Naive thymus-derived CD4-positive, alpha-beta T cell (primary cell): ENCODE data around the gene DHRS13. TPM values are rescaled to one million over a fixed set of nuclear protein-coding genes. Genes with fewer than 3 reads are reported as not detected.

Source experiments
- ATAC-seq: fragments of 150-1000 bp; cut with Tn5 transposase; 2 replicates; pipeline ENCODE4 v1.10.0; 2021; ENCODE audit warnings: mild to moderate bottlenecking, moderate library complexity
- CTCF ChIA-PET: fragments of 350-600 bp; sonication (Branson Sonifier 250); formaldehyde crosslinking; loops from one replicate; lab custom pipeline; 2021; ENCODE audit warnings: antibody characterized with exemption; lab: Charles Lee
- POLR2A ChIA-PET: fragments of 350-600 bp; sonication (Branson Sonifier 250); formaldehyde crosslinking; loops from one replicate; lab custom pipeline; 2021; ENCODE audit warnings: antibody characterized with exemption, inconsistent platforms; lab: Charles Lee
- DNase-seq, 9 donors: peaks; one replicate each; pipeline versions ENCODE4 v3.0.0 to v3.0.0-alpha.2; 2020 to 2022; ENCODE audit warnings: mixed read lengths in 1 of 9
- H3K27ac ChIP-seq: one replicate; pipeline ENCODE4 v1.7.0; 2013; ENCODE audit warnings: mild to moderate bottlenecking, low read depth, low read length, moderate library complexity
- H3K27me3 ChIP-seq, 2 donors: one replicate each; pipeline ENCODE4 v1.7.0; 2013; ENCODE audit warnings: low read length in 2 of 2, mild to moderate bottlenecking in 2 of 2, moderate library complexity in 2 of 2; ENCODE audit not compliant: control insufficient read depth in 2 of 2, insufficient read depth in 2 of 2
- H3K36me3 ChIP-seq, 3 experiments: 1 replicate in 2 of 3; 2 replicates in 1 of 3; pipeline ENCODE4 v1.7.0; 2013; ENCODE audit warnings: low read length in 3 of 3, mild to moderate bottlenecking in 3 of 3, moderate library complexity in 1 of 3; ENCODE audit not compliant: insufficient read depth in 3 of 3, control insufficient read depth in 2 of 3
- H3K4me1 ChIP-seq, 2 donors: one replicate each; pipeline ENCODE4 v1.7.0; 2013; ENCODE audit warnings: low read length in 2 of 2, mild to moderate bottlenecking in 2 of 2, moderate library complexity in 1 of 2; ENCODE audit not compliant: control insufficient read depth in 2 of 2, insufficient read depth in 2 of 2
- H3K4me3 ChIP-seq: 2 replicates; pipeline ENCODE4 v1.7.0; 2013; ENCODE audit warnings: mild to moderate bottlenecking, low read length
- H3K9me3 ChIP-seq, 3 experiments: 1 replicate in 2 of 3; 2 replicates in 1 of 3; pipeline ENCODE4 v1.7.0; 2013; ENCODE audit warnings: low read length in 3 of 3; ENCODE audit not compliant: control insufficient read depth in 2 of 3
- H3K27ac Mint-ChIP-seq, 9 donors: one replicate each; pipeline ENCODE4 v1.8.0; 2020 to 2022; ENCODE audit warnings: mixed read lengths in 9 of 9, mild to moderate bottlenecking in 8 of 9, moderate library complexity in 5 of 9, inconsistent platforms in 2 of 9
- H3K27me3 Mint-ChIP-seq, 5 donors: one replicate each; pipeline ENCODE4 v1.8.0; 2021 to 2022; ENCODE audit warnings: mixed read lengths in 5 of 5, mild to moderate bottlenecking in 1 of 5
- H3K36me3 Mint-ChIP-seq, 5 donors: one replicate each; pipeline ENCODE4 v1.8.0; 2020 to 2022; ENCODE audit warnings: mixed read lengths in 5 of 5, mild to moderate bottlenecking in 3 of 5, inconsistent platforms in 1 of 5
- H3K4me1 Mint-ChIP-seq, 7 donors: one replicate each; pipeline ENCODE4 v1.8.0; 2020 to 2022; ENCODE audit warnings: mixed read lengths in 7 of 7, mild to moderate bottlenecking in 3 of 7, inconsistent platforms in 1 of 7
- H3K4me3 Mint-ChIP-seq, 10 donors: one replicate each; pipeline ENCODE4 v1.8.0; 2020 to 2022; ENCODE audit warnings: mild to moderate bottlenecking in 10 of 10, mixed read lengths in 10 of 10, moderate library complexity in 6 of 10, inconsistent platforms in 2 of 10
- H3K9me3 Mint-ChIP-seq, 11 donors: one replicate each; pipeline ENCODE4 v1.8.0; 2020 to 2022; ENCODE audit warnings: mixed read lengths in 11 of 11, mild to moderate bottlenecking in 4 of 11, inconsistent platforms in 1 of 11, moderate library complexity in 1 of 11
- intact Hi-C, 2 donors: fragments of 100-400 bp; cut with micrococcal nuclease; formaldehyde crosslinking; loops; one replicate each; pipeline ENCODE4 v1.15.1; 2023
- polyA plus RNA-seq, 2 donors: library from polyadenylated mRNA; unstranded; fragments of 300-500 nt; fragmentation: Illumina TruSeq; gene quantifications; one replicate each; pipeline ENCODE4 v1.2.3, GENCODE V29; 2021
- total RNA-seq, 6 experiments: library from RNA in 5 of 6; stranded (reverse) in 5 of 6; gene quantifications; 1 replicate in 5 of 6; 2 replicates in 1 of 6; pipeline ENCODE4 v1.2.3 and lab custom pipeline; 2021 to 2026

Gene DHRS13
- total and polyA plus RNA-seq, 7 experiments from 2014 or later: 15.3 to 51.3 (median 29.9) TPM

DNA sequence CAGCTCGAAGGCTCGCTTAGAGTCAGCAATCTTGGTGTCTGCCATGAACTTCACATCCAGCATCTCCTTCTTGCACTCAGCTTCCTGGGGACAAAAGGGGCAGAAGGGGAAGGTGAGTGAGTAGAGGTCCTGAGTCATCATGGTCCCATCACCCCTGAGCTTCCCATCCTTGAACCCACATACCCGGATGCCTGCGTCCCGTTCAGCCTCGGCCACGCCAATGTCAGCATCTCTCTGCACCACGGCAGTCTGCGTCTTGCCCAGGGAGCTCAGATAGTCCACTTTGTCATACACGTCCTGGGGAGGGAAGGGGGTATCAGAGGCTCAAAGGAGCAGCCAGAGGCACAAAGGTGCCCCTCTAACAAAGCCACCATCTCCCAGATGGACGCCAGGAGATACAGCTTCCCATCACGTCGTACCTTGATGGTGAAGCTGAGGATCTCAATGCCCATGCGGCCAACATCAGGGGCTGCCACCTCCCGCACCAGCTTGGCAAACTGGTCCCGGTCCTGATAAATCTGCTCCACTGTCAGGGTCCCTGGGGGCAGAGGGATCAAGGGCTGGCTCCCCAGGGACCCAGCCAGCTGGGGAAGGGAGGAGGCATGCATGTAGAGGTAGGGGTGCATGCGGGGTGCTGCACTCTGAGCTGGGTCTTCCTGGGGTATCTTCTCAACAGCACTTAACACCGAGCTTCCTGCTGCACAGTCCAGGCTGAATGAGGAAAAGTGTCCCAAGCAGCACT, 20.6 kb downstream of the DHRS13 start:
- intact Hi-C loops: no loop called here
- no peaks in the 10 kb centered on the region for H3K9me3 ChIP-seq
- POLR2A ChIA-PET: interaction anchor here (0.6 to 2.0 kb wide), 5 partner anchors 9 to 58 kb away, joined by 3 to 9 read pairs (median 3); partner anchors contain the start of gene FLOT2
- CTCF ChIA-PET: interaction anchor here (0.9 kb wide), 1 partner anchor 119 kb away, joined by 4 read pairs; no protein-coding TSS in a partner anchor
- no peak for DNase-seq
- no peak for ATAC-seq
- no peak overlapping the region for H3K4me3 Mint-ChIP-seq
- peaks cover 10 to 94% (median 48%) of the 10 kb centered on the region in 3 experiments for H3K36me3 ChIP-seq
- H3K4me3 ChIP-seq: no peak overlapping the region
- peak overlapping the region in 1 of 9 donors; percentile 43 for H3K27ac Mint-ChIP-seq
- H3K4me1 Mint-ChIP-seq: peaks cover 0 to 18% (median 15%) of the 10 kb centered on the region in 7 donors
- H3K27me3 ChIP-seq: no peaks in the 10 kb centered on the region
- H3K27me3 Mint-ChIP-seq: no peaks in the 10 kb centered on the region
- no peaks in the 10 kb centered on the region for H3K9me3 Mint-ChIP-seq
- peaks cover 13 to 52% (median 25%) of the 10 kb centered on the region in 5 donors for H3K36me3 Mint-ChIP-seq
- H3K4me1 ChIP-seq: no peaks in the 10 kb centered on the region
- no peak overlapping the region for H3K27ac ChIP-seq

DNA sequence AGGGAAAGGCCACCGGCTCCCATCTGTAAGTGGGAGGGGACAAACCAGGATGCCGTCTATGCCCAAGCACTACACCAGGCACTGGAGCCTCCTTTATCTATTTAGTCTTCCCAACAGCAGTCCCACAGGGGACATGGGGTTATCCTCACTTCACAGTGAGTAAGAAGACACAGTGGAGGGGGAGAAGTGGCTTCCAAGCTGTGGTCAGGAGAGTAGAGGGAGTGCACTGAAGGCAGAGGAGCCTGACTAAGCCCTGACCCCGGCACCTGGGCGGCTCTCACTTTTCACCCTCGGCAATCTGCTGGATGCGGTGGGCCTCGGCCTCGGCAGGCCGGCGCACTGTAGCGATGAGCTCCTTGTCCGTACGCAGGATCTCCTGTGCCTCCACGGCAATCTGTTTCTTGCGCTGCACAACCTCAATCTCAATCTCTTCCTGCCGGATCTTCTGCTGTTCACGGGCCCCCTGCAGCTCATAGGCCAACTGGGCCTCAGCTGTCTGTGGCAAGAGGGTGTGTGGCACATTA, 21.3 kb downstream of the DHRS13 start:
- H3K9me3 ChIP-seq: no peaks in the 10 kb centered on the region
- intact Hi-C loops: no loop called here
- no peaks in the 10 kb centered on the region for H3K27me3 ChIP-seq
- H3K4me3 Mint-ChIP-seq: no peak overlapping the region
- peaks cover 13 to 55% (median 25%) of the 10 kb centered on the region in 5 donors for H3K36me3 Mint-ChIP-seq
- H3K9me3 Mint-ChIP-seq: no peaks in the 10 kb centered on the region
- H3K27me3 Mint-ChIP-seq: no peaks in the 10 kb centered on the region
- ChIA-PET CTCF (interaction anchor here (0.9 kb wide), 1 partner anchor 118 kb away, joined by 4 read pairs; no protein-coding TSS in a partner anchor), POLR2A (interaction anchor here (0.8 to 2.0 kb wide), 4 partner anchors 10 to 16 kb away, joined by 3 to 9 read pairs (median 6); partner anchors contain the start of gene FLOT2)
- H3K4me1 ChIP-seq: no peaks in the 10 kb centered on the region
- DNase-seq (no peak), ATAC-seq (no peak)
- H3K36me3 ChIP-seq: peaks cover 10 to 87% (median 48%) of the 10 kb centered on the region in 3 experiments
- no peak overlapping the region for H3K4me3 ChIP-seq
- no peak overlapping the region for H3K27ac ChIP-seq
- H3K27ac Mint-ChIP-seq: no peak overlapping the region
- peaks cover 0 to 15% (median 11%) of the 10 kb centered on the region in 7 donors for H3K4me1 Mint-ChIP-seq

DNA sequence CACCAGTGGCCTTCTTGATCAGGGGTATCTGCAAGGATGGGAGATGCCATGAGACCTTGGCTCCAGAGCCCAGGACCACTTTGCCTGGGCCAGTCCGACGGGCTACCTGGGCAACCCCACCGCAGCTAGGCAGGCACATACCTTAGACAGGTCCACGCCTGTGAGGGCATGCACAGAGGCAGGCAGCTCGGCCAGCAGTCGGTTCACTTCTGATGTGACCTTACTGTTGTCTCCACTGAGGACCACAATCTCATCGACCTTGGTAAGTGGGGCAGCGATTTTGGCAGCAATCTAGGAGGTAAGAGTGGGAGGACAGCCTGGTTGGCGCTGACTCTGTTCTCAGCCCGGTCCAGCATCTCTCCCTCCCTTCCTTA, 22.3 kb downstream of the DHRS13 start:
- DNase-seq: no peak
- H3K36me3 ChIP-seq: peaks cover 10 to 77% (median 46%) of the 10 kb centered on the region in 3 experiments
- Mint-ChIP-seq H3K36me3 (peaks cover 13 to 54% (median 25%) of the 10 kb centered on the region in 5 donors), H3K27ac (no peak overlapping the region), H3K4me3 (no peak overlapping the region), H3K4me1 (peaks cover 0 to 15% (median 9%) of the 10 kb centered on the region in 7 donors), H3K9me3 (no peaks in the 10 kb centered on the region), H3K27me3 (no peaks in the 10 kb centered on the region)
- POLR2A ChIA-PET: no interaction called here
- H3K4me3 ChIP-seq: no peak overlapping the region
- no peak overlapping the region for H3K27ac ChIP-seq
- H3K27me3 ChIP-seq: no peaks in the 10 kb centered on the region
- no peaks in the 10 kb centered on the region for H3K4me1 ChIP-seq
- intact Hi-C loops: no loop called here
- no peak for ATAC-seq
- no peaks in the 10 kb centered on the region for H3K9me3 ChIP-seq
- CTCF ChIA-PET: interaction anchor here (0.8 to 2.6 kb wide), 2 partner anchors 17 to 118 kb away, joined by 3 to 11 read pairs; no protein-coding TSS in a partner anchor

DNA sequence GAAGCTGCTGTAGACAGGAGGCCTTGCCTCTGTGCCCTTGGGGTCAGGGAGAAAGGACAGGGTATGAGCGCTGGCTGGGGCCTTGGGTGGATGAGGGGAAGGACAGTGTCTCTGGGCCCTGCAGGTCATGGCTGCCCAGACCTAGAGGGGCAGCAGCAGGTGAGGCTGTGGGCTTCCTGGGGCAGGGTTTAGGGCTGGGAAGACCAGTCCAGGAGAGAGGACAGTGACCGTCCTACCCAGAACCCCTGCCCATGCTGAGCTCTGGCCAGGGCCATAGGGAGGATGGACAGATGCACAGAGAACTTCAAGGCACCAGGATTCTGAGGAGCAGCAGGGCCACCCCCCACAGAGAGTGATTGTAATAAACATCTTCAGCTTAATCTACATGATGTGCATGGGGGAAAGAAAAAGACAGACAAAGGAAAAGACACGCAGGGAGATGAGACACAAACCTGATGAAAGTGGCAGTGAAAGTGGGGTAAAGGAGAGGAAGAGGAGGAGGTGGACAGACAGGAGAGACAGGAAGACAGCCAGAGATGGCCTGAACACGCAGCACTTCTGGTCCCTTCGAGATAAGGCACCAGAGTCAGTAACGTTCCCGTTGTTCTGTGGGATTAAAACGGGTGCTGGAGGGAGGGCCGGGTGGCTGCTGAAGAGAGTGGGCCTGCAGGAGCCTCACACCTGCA, 22.9 kb downstream of the DHRS13 start:
- Histone ChIP-seq H3K27me3 (no peaks in the 10 kb centered on the region), H3K27ac (no peak overlapping the region), H3K36me3 (peaks cover 10 to 71% (median 40%) of the 10 kb centered on the region in 3 experiments), H3K9me3 (no peaks in the 10 kb centered on the region), H3K4me3 (no peak overlapping the region), H3K4me1 (no peaks in the 10 kb centered on the region)
- ChIA-PET CTCF (interaction anchor here (0.6 to 2.6 kb wide), 3 partner anchors 17 to 124 kb away, joined by 3 to 11 read pairs (median 3); no protein-coding TSS in a partner anchor), POLR2A (no interaction called here)
- H3K27ac Mint-ChIP-seq: peak overlapping the region in 3 of 9 donors; percentile 56 to 76 (median 68)
- peaks cover 10 to 49% (median 25%) of the 10 kb centered on the region in 5 donors for H3K36me3 Mint-ChIP-seq
- no peak overlapping the region for H3K4me3 Mint-ChIP-seq
- no peak for ATAC-seq
- intact Hi-C loops: no loop called here
- no peaks in the 10 kb centered on the region for H3K27me3 Mint-ChIP-seq
- peaks cover 0 to 13% (median 5%) of the 10 kb centered on the region in 7 donors for H3K4me1 Mint-ChIP-seq
- DNase-seq: no peak
- no peaks in the 10 kb centered on the region for H3K9me3 Mint-ChIP-seq

DNA sequence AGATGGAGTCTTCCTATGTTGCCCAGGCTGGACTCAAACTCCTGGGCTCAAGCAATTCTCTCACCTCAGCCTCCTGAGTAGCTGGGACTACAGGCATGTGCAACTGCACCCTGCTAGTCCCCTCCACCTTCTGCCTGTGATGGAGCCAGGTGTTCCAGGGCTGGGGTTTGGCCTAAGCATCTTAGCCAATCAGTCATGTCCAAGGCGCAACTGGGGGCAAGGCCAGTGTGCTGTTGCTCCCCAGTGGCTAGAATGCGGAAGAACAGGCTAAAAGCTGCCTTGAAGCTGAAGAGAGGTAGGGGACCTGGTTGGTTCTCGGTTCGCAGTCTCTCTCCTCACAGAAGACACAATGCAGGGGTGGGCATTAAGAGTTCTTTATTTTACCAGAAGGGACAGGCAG, 23.9 kb downstream of the DHRS13 start:
- H3K27me3 Mint-ChIP-seq: no peaks in the 10 kb centered on the region
- H3K4me1 Mint-ChIP-seq: peaks cover 0 to 9% (median 0%) of the 10 kb centered on the region in 7 donors
- intact Hi-C loops: no loop called here
- peaks cover 10 to 61% (median 40%) of the 10 kb centered on the region in 3 experiments for H3K36me3 ChIP-seq
- peak in 1 of 9 donors; percentile 6 for DNase-seq
- H3K36me3 Mint-ChIP-seq: peaks cover 7 to 45% (median 23%) of the 10 kb centered on the region in 5 donors
- H3K9me3 ChIP-seq: no peaks in the 10 kb centered on the region
- H3K4me1 ChIP-seq: no peaks in the 10 kb centered on the region
- POLR2A ChIA-PET: interaction anchor here (0.8 kb wide), 1 partner anchor 14 kb away, joined by 3 read pairs; no protein-coding TSS in a partner anchor
- H3K4me3 ChIP-seq: no peak overlapping the region
- no peak overlapping the region for H3K4me3 Mint-ChIP-seq
- no peaks in the 10 kb centered on the region for H3K27me3 ChIP-seq
- no peaks in the 10 kb centered on the region for H3K9me3 Mint-ChIP-seq
- ATAC-seq: no peak
- peak overlapping the region in 1 of 9 donors; percentile 21 for H3K27ac Mint-ChIP-seq
- no peak overlapping the region for H3K27ac ChIP-seq
- CTCF ChIA-PET: interaction anchor here (2.6 kb wide), 1 partner anchor 116 kb away, joined by 11 read pairs; no protein-coding TSS in a partner anchor
